ENCODE data around the gene DEFB131A.
"Not testable (repeated sequence)": the region's sequence is repeated elsewhere in the genome, so short reads cannot be mapped to it uniquely, and the experiment has no call there.

DNA sequence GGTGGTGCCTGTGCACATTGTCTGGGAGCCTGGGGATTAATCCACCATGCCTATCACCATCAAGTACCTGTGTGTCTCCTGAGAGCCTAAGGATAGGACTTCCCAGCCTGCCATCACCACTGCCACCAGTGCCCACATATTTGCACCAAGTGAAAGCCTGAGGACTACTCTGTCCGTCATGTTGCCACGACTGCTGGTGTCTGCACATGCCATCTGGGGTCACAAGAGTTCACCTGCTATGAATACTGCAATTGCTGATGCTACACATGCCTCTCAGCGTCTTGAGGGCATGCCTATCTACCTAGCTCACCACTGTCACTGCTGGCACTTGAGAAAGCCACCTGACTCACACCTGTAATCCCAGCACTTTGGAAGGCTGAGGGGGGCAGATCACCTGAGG is 37.7 kb upstream of the DEFB131A start:
- TF ChIP-seq, protein P1, sequence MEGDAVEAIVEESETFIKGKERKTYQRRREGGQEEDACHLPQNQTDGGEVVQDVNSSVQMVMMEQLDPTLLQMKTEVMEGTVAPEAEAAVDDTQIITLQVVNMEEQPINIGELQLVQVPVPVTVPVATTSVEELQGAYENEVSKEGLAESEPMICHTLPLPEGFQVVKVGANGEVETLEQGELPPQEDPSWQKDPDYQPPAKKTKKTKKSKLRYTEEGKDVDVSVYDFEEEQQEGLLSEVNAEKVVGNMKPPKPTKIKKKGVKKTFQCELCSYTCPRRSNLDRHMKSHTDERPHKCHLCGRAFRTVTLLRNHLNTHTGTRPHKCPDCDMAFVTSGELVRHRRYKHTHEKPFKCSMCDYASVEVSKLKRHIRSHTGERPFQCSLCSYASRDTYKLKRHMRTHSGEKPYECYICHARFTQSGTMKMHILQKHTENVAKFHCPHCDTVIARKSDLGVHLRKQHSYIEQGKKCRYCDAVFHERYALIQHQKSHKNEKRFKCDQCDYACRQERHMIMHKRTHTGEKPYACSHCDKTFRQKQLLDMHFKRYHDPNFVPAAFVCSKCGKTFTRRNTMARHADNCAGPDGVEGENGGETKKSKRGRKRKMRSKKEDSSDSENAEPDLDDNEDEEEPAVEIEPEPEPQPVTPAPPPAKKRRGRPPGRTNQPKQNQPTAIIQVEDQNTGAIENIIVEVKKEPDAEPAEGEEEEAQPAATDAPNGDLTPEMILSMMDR (IDR thresholded peaks at IDR 0.05): not testable (repeated sequence)
- TF ChIP-seq POLR2A (IDR thresholded peaks at IDR 0.05): not testable (repeated sequence)
